Fibroblast of skin of left quadriceps (primary cell): ENCODE data around the gene KCNK4.

ENCODE experiments used
- DNase-seq, 2 experiments: peaks; one replicate each; pipeline ENCODE4 v3.0.0-alpha.2; 2013; ENCODE audit warnings: low read depth in 2 of 2

Gene KCNK4

DNA sequence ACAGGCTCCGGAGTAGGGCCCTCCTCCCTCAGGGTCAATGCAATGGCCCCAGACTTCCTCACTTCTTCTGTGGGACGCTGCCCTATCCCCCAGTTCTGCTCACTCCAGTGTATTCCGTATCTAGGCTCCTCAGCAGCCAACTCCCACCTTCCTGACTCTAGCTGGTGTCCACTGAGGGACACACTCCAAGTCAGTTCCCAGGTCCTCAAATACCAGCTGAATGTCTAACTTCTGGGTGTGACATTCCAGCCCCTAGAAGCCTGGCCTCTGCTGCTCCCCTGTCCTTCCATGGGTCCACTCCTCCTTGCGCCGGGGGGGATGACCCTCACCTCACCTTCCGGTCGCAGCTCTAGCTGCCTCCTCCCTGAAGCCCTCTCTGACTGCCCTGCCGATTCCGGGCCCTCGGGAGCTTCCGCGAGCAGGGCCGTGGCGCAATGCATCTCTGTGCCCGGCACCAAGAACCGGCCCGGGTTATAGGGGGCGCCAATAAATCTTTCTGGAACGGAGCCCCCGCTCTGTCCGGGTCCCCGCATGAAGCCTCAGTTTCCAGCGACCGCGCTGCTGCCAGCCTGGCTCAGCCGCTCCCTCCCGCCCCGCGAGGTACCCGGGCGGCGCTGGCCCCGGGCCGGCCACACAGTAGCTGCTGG lies 22.1 kb upstream of the KCNK4 start:
- no peak for DNase-seq

DNA sequence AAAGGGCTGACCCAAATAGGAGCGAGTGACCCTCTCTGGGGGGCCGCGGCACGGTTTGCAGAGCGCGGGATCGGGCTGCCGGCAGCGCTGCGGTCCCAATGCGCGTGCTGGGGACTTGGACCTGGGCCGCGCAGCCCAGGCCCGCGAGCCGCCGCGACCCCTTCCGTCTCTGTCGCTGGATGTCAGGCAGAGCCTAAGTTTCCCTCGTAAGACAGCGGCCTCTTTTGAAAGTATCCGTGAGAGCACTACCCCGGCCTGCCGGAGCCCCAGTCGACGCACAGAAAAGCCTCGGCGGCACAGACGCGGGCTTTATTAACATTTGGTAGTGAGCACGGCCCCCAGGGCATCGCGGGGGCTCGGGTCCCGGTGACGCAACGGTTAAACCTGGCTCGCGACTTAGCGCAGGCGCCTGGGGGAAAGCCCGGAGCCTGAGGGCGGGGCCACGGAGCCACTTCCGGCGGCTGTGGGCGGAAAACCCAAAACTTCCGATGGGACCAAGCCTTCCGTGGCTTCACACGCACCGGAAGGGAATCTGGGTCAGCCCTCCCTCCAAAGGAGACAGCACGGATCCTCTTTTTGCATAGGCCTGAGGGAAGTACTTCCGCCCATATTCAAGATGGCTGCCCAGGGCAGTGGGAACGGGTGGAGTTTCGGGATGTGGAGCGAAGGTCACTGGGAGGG lies 21.4 kb upstream of the KCNK4 start:
- peak; percentile 100 for DNase-seq

DNA sequence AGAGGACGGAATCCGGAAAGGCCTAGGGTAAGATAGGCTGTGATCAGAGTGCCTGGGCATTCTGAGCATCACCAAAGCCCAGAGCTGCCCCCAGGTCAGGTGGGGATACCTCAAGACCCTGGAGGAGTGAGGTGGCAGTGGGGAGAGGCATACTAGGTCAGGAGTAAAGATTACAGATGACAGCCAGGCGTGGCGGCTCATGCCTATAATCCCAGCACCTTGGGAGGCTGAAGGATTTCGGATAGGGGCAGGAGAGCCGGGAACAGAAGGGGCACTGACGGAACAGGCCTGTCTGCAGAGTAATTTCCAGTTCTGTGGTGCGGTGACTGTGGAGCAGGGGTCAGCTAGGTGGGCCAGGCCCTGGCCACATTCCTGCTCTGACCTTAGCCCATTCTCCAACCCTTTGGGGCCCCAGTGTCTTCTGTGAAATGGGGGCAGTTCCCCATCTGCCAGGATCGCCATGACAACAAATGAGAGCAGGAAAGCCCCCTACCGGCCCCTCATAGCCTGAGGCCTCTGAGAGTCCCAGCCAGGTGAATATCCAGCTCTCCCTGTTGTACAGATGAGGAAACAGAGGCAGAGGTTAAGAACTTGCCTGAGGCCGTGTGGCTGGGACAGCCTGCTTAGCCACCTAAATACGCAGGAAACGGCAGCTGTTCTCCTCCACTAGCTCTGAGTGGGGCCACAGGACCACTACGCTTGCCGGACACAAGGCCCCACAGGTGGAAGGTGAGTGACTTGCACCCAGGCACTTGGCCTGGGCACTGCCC lies 15.9 kb upstream of the KCNK4 start:
- no peak for DNase-seq

GRCh38 chr11:64275841-64276240 lies 15.3 kb upstream of the KCNK4 start:
- no peak for DNase-seq

- no peak for DNase-seq
Measured at GRCh38 chr11:64276653-64277431, 14.3 kb upstream of the KCNK4 start.

DNA sequence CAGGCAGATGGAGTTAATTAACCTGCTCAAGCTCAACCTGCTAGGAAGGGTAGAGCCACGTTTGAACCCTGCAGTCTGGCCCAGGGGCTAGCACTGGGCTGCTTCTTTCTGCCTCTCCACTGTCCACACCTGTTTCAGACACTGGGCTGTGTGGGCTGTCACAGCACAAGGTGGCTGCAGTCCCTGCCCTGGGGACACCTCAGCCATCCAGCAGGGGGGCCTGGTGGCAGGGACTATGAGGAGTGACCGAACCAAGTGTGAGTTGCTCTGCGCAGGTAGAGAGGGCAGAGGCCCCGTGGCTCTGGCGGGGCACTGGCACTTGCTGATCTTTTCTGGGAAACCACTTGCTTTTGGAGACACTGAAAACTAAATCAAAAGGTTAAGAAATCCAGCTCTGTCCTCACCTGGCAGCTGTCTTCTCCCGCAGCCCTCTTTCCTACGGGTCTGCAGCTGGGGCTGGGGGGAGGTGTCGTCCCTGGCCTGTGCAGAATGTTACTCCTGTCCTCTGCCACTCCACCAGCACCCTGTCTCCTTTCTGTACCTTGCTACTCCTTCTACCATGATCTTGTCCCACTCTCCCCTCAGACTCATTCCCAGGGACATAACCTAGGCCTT lies 12.4 kb upstream of the KCNK4 start:
- no peak for DNase-seq

DNA sequence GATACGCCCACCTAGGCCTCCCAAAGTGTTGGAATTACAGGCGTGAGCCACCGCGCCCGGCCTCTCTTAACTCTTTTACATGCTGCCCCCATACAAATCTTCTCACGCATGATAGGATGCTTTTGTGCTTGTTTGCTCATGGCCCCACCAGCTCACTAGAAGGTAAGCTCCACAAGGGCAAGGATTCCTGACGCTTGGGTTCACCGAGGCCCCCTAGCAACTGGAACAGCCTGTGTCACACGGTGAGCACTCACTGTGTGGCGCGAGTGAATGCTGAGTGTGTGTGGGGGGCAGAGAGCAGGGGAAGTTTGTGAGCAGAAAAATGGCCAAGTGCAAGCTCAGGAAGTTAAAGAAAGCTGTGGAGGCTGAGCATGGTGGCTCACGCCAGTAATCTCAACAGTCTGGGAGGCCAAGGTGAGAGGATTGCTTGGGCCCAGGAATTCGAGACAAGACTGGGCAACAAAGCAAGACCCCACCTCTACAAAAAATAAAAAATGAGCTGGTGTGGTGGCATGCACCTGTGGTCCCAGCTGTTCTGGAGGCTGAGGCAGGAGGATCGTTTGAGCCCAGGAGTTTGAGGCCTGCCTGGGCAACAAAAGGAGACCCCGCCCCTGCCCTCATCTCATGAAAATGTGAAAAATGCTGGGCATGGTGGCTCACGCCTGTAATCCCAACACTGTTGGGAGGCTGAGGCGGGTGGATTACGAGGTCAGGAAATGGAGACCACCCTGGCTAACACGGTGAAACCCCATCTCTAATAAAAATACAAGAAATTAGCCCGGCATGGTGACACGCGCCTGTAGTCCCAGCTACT lies 8.9 kb upstream of the KCNK4 start:
- no peak for DNase-seq

DNA sequence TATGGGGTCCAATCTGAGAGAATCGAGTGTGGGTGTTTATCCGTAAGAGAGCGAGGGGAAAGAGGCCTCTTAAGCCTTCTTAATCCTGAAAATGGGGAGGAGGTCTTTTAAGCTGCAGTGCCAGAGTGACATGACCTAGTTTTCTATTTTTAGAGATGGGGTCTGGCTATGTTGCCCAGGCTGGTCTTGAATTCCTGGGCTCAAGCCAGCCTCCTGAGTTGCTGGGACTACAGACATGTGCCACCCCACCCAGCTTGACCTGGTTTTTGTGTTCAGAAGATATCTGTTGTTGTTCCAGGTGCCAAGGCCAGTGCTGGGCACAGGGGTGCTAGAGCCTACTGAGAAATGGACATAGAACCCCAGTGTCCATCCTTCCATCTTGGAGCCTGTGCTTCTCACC lies 8.0 kb upstream of the KCNK4 start:
- no peak for DNase-seq

GRCh38 chr11:64284048-64284961 lies 6.8 kb upstream of the KCNK4 start, which contains the start of gene BAD:
BAD (minus strand) TSS chr11:64284665; CDS start chr11:64284368, 297 bp downstream.
- peak; percentile 75 to 78 for DNase-seq

DNA sequence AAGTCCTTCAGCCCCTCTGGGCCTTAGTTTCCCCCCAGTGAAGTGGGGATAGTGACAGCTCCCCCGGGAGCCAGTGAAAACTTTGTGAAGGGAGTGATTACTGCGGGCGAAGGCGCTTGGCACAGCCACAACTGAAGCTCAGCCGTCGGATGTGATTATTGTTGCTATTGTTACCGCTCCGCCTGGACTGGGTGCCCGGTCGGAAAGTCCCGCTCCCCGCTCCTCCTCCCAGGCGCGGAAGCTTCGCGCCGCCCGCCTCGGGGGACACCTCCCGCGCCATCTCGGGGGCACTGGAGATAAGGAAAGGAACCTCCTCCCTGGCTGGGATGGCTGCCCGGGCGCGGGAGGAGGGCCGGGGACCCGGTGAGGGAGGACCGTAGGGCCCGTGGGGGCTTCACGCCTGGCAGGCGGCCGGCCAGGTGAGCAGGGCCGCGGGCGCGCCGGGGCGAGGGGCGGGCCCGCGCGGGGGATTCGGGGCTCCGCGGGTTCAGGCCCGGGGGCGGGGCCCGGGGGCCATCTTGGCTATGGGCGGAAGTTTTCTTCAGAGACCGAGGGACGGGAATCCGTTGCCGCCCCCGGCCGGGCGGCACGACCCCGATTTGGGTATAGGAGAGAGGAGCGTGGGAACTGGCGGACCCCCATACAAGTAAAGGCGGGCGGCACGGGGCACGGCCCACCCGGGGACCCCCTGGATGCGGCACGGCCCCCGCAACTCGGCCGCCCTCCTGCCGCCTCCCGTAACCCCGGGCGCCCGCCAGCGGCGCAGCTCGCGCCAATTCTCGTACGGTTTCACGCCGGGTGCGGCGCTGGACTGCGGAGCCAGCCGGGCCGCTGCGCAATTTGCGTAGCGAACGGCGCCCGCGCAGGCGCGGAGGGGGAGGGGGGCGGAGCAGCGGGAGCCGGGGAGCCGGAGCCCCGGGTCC lies 5.9 kb upstream of the KCNK4 start, which contains the start of gene GPR137:
Gene GPR137, plus strand, starts transcription at position 887 of the 923 bp plus-strand sequence. CDS start 677 bp downstream, outside the sequence.
- peak; percentile 41 to 47 for DNase-seq

- no peak for DNase-seq
Measured at GRCh38 chr11:64285885-64286800, 5.0 kb upstream of the KCNK4 start.

GRCh38 chr11:64286801-64287159 lies 4.3 kb upstream of the KCNK4 start:
- no peak for DNase-seq

DNA sequence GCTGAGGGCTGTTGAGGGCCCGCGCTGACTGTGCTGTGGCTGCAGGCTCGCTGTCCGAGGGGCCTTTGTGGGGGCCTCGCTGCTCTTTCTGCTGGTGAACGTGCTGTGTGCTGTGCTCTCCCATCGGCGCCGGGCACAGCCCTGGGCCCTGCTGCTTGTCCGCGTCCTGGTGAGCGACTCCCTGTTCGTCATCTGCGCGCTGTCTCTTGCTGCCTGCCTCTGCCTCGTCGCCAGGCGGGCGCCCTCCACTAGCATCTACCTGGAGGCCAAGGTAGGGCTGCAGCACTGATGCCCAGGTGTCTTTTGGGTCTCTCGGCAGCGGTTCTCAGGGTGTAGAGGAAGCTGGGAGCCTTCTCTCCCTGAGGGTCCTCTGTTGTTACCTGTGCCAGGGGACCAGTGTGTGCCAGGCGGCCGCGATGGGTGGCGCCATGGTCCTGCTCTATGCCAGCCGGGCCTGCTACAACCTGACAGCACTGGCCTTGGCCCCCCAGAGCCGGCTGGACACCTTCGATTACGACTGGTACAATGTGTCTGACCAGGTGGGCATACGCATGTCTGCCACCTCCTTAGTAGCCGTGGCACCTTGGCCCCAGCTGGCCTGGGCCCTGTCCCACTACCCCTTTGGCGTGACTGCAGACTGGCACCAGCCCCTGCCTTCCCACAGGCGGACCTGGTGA lies 3.3 kb upstream of the KCNK4 start:
- no peak for DNase-seq

DNA sequence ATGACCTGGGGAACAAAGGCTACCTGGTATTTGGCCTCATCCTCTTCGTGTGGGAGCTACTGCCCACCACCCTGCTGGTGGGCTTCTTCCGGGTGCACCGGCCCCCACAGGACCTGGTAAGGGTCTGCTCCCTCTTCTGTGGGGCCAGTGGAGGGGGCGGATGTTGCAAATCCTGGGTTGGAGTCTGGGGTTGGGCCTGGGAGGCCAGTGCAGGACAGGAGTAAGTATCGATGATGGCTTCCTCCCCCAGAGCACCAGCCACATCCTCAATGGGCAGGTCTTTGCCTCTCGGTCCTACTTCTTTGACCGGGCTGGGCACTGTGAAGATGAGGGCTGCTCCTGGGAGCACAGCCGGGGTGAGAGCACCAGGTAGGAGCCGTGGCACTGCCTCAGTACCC lies 2.8 kb upstream of the KCNK4 start:
- no peak for DNase-seq

- DNase-seq = no peak
Measured at GRCh38 chr11:64289002-64289564, 2.0 kb upstream of the KCNK4 start.
